Uterus (tissue), 4 donors: ENCODE results near the gene DYRK3. TPM values are rescaled to one million over a fixed set of nuclear protein-coding genes. Genes with fewer than 3 reads are reported as not detected.

ENCODE experiments used
- DNase-seq, 2 donors: peaks; one replicate each; pipeline ENCODE4 v3.0.0-alpha.2; 2019 to 2020
- H3K27ac ChIP-seq, 2 donors: fragments of 200-600 bp; sonication (generic); 1 replicate in 1 of 2; 2 replicates in 1 of 2; pipeline ENCODE4 v1.5.1; 2016 to 2018
- H3K27me3 ChIP-seq, 2 donors: fragments of 200-600 bp; sonication (generic); one replicate each; pipeline ENCODE4 v1.5.1; 2018 to 2019; ENCODE audit warnings: control low read depth in 1 of 2
- H3K36me3 ChIP-seq, 2 donors: fragments of 200-600 bp; sonication (generic); one replicate each; pipeline ENCODE4 v1.5.1; 2019; ENCODE audit warnings: control low read depth in 1 of 2
- H3K4me1 ChIP-seq, 2 donors: fragments of 200-600 bp; sonication (generic); one replicate each; pipeline ENCODE4 v1.5.1; 2018 to 2019; ENCODE audit warnings: control low read depth in 1 of 2
- H3K4me3 ChIP-seq, 2 donors: fragments of 200-600 bp; sonication (generic); 1 replicate in 1 of 2; 2 replicates in 1 of 2; pipeline ENCODE4 v1.5.1; 2018 to 2019; ENCODE audit warnings: mild to moderate bottlenecking in 1 of 2
- H3K9me3 ChIP-seq, 2 donors: fragments of 200-600 bp; sonication (generic); one replicate each; pipeline ENCODE4 v1.5.1; 2019; ENCODE audit warnings: control low read depth in 1 of 2
- POLR2A ChIP-seq, 2 donors: fragments of 450-650 bp; IDR thresholded peaks; one replicate each; pipeline ENCODE4 v1.6.1; 2016; ENCODE audit warnings: antibody characterized with exemption in 2 of 2, mild to moderate bottlenecking in 1 of 2, moderate library complexity in 1 of 2
- intact Hi-C: fragments of 100-400 bp; cut with DNase I; formaldehyde crosslinking; loops from one replicate; pipeline ENCODE4 v1.15.1; 2023; ENCODE audit warnings: low total_unique reads
- total RNA-seq, 4 donors: library from RNA; depleted of rRNA in 3 of 4; stranded (reverse); fragments of >200 nt in 3 of 4; gene quantifications; one replicate each; pipeline versions ENCODE4 v1.1.0 to v1.2.4, GENCODE V29; 2014 to 2023
- TF ChIP-seq, protein P1 (sequence below), 4 experiments: fragments of 200-600 bp in 2 of 4; fragments of 450-650 bp in 2 of 4; sonication (generic) in 2 of 4; IDR thresholded peaks; one replicate each; pipeline ENCODE4 v1.5.1; 2016 to 2019; ENCODE audit warnings: antibody characterized with exemption in 4 of 4, mild to moderate bottlenecking in 2 of 4, moderate library complexity in 1 of 4
- donor health status: DM: yes; HTN: yes; CAD: no.

Gene DYRK3
- total RNA-seq, 4 donors from 2014 or later: 10.8 to 24.7 (median 14.7) TPM

- no peak for DNase-seq
- intact Hi-C loops: no loop called here
- peaks cover 6 to 7% of the 10 kb centered on the region in 2 donors for H3K4me1 ChIP-seq
- no peaks in the 10 kb centered on the region for H3K36me3 ChIP-seq
- no peaks in the 10 kb centered on the region for H3K9me3 ChIP-seq
- TF ChIP-seq, protein P1, sequence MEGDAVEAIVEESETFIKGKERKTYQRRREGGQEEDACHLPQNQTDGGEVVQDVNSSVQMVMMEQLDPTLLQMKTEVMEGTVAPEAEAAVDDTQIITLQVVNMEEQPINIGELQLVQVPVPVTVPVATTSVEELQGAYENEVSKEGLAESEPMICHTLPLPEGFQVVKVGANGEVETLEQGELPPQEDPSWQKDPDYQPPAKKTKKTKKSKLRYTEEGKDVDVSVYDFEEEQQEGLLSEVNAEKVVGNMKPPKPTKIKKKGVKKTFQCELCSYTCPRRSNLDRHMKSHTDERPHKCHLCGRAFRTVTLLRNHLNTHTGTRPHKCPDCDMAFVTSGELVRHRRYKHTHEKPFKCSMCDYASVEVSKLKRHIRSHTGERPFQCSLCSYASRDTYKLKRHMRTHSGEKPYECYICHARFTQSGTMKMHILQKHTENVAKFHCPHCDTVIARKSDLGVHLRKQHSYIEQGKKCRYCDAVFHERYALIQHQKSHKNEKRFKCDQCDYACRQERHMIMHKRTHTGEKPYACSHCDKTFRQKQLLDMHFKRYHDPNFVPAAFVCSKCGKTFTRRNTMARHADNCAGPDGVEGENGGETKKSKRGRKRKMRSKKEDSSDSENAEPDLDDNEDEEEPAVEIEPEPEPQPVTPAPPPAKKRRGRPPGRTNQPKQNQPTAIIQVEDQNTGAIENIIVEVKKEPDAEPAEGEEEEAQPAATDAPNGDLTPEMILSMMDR (IDR thresholded peaks at IDR 0.05): no peak
- no peak for TF ChIP-seq POLR2A (IDR thresholded peaks at IDR 0.05)
- H3K27ac ChIP-seq: peak overlapping the region; percentile 87 to 93
- H3K4me3 ChIP-seq: no peak overlapping the region
- H3K27me3 ChIP-seq: no peaks in the 10 kb centered on the region
Observed at GRCh38 chr1:206672011-206672688, 36.8 kb downstream of the DYRK3 start.

DNA sequence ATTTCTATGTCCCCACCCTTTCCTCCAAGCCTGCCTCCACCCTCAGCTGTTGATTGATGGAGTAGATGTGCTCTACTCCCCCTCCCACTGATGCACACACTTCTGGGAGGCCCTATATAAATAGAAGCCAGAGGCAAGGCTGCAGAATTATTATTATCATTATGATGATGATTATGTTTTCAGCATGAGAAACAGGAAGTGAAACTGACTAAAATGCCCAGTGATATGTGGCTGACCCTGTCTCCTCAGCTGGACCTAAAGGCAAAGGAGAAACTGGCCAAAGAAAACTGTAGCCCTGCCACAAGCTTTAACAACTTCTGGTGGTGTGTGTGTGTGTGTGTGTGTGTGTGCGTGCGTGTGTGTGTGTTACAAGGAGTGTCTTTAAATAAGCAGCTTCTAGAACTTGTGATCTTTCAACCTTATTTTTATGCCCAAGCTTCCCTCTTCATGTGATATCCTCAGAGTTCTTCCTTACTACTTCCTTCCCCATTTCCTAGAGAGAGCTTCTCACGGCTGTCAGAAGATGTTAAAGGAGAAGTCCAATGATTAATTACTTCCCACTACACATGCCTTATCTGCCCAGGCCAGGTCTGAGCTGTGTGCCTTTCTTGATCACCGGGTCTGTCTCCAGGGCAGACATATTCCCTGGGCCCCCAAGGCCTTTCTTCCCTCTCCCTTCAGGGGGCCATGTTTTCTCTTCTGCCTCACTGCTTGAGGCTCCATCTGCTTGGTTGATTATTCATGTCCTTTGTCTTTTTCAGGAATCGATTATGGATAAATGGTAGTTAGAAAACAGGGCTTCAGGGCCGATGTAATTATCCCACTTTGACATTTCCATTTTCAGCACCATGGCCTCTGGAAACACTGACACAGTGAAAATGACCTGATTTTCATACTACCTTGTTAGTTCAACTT is 37.8 kb downstream of the DYRK3 start:
- Histone ChIP-seq H3K9me3 (no peaks in the 10 kb centered on the region), H3K27me3 (no peaks in the 10 kb centered on the region), H3K4me3 (no peak overlapping the region), H3K27ac (peak overlapping the region; percentile 87 to 93), H3K4me1 (peaks cover 6 to 7% of the 10 kb centered on the region in 2 donors), H3K36me3 (no peaks in the 10 kb centered on the region)
- TF ChIP-seq POLR2A (IDR thresholded peaks at IDR 0.05): no peak
- TF ChIP-seq, protein P1 (IDR thresholded peaks at IDR 0.05): no peak
- no peak for DNase-seq
- intact Hi-C loops: no loop called here

- TF ChIP-seq POLR2A (IDR thresholded peaks at IDR 0.05): no peak
- TF ChIP-seq, protein P1 (IDR thresholded peaks at IDR 0.05): no peak
- Histone ChIP-seq H3K9me3 (no peaks in the 10 kb centered on the region), H3K4me3 (no peak overlapping the region), H3K4me1 (peaks cover 6 to 7% of the 10 kb centered on the region in 2 donors), H3K27me3 (no peaks in the 10 kb centered on the region), H3K36me3 (no peaks in the 10 kb centered on the region), H3K27ac (peak overlapping the region; percentile 87 to 93)
- intact Hi-C loops: no loop called here
- DNase-seq: no peak
Observed at GRCh38 chr1:206674236-206674635, 38.9 kb downstream of the DYRK3 start.

DNA sequence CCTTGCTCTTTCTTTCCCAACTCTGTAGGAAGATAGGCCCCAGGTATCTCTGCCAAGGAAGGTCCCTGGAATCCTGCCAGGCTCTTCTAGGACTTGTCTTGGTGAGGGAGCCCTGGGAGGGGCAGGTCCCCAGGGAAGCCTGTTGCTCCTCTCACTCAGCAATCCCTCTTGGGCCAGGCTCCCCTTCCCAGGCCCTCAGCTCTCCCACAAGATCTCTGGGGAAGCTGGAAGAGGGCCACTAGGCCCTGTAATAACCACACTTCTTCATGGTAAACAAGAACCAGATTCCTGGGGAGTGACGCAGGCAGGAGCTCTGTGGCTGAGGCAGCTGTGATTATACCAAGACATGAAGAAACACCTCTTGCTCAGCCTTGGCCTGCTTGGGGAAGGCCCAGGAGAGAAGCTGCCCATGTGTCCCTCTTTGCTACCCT is 39.4 kb downstream of the DYRK3 start:
- intact Hi-C loops: no loop called here

More for the DNA sequence above, 39.4 kb downstream of the DYRK3 start:
- TF ChIP-seq, protein P1 (IDR thresholded peaks at IDR 0.05): no peak
- peak in 1 of 2 donors; percentile 5 for TF ChIP-seq POLR2A (IDR thresholded peaks at IDR 0.05)
- Histone ChIP-seq H3K27me3 (no peaks in the 10 kb centered on the region), H3K36me3 (no peaks in the 10 kb centered on the region), H3K9me3 (no peaks in the 10 kb centered on the region), H3K4me1 (peaks cover 6 to 7% of the 10 kb centered on the region in 2 donors), H3K27ac (peak overlapping the region; percentile 87 to 93), H3K4me3 (no peak overlapping the region)
- DNase-seq: peak; percentile 86 to 95
